Loucy (cell line): ENCODE measurements around the gene LDLRAD4.

Experiments
- H2AFZ ChIP-seq: fragments of 200-600 bp; sonication (generic); 2 replicates; pipeline ENCODE4 v1.6.0; 2016; ENCODE audit warnings: antibody characterized with exemption, mild to moderate bottlenecking, low read length, moderate library complexity
- H3F3A ChIP-seq: fragments of 200-600 bp; 2 replicates; pipeline ENCODE4 v1.6.0; 2016; ENCODE audit warnings: antibody characterized with exemption, low read depth, mild to moderate bottlenecking
- H3K27me3 ChIP-seq: fragments of 200-600 bp; sonication (generic); 2 replicates; pipeline ENCODE4 v1.6.1; 2014; ENCODE audit warnings: low read length, mild to moderate bottlenecking; ENCODE audit not compliant: insufficient read depth, poor library complexity, severe bottlenecking
- H3K36me3 ChIP-seq: fragments of 200-600 bp; sonication (generic); 2 replicates; pipeline ENCODE4 v1.6.1; 2016; ENCODE audit warnings: low read length; ENCODE audit not compliant: insufficient read depth
- H3K4me1 ChIP-seq: fragments of 200-600 bp; sonication (generic); 2 replicates; pipeline ENCODE4 v1.5.1; 2014; ENCODE audit warnings: low read length, mild to moderate bottlenecking; ENCODE audit not compliant: insufficient read depth, poor library complexity, severe bottlenecking
- H3K4me2 ChIP-seq: fragments of 200-600 bp; sonication (generic); 2 replicates; pipeline ENCODE4 v1.6.0; 2014; ENCODE audit warnings: antibody characterized with exemption, low read length, low read depth, mild to moderate bottlenecking; ENCODE audit not compliant: poor library complexity, severe bottlenecking
- H3K4me3 ChIP-seq: fragments of 200-600 bp; sonication (generic); 2 replicates; pipeline ENCODE4 v1.5.1; 2014; ENCODE audit warnings: low read length, mild to moderate bottlenecking, mixed read lengths; ENCODE audit not compliant: poor library complexity, severe bottlenecking
- H3K79me2 ChIP-seq: fragments of 200-600 bp; sonication (generic); 2 replicates; pipeline ENCODE4 v1.6.1; 2014; ENCODE audit warnings: low read length; ENCODE audit not compliant: insufficient read depth
- H3K9ac ChIP-seq: fragments of 200-600 bp; sonication (generic); 2 replicates; pipeline ENCODE4 v1.6.0; 2014; ENCODE audit warnings: mild to moderate bottlenecking, low read depth, low read length, moderate library complexity; ENCODE audit not compliant: poor library complexity, severe bottlenecking
- H3K9me2 ChIP-seq: fragments of 200-600 bp; sonication (generic); replicated peaks from 2 replicates; pipeline ENCODE4 v1.6.1; 2016; ENCODE audit warnings: low read depth, low read length, mixed read lengths
- H3K9me3 ChIP-seq: fragments of 200-600 bp; sonication (generic); 2 replicates; pipeline ENCODE4 v1.6.1; 2014; ENCODE audit warnings: mild to moderate bottlenecking, antibody characterized with exemption, low read length, low read depth; ENCODE audit not compliant: insufficient read depth
- H4K20me1 ChIP-seq: fragments of 200-600 bp; sonication (generic); 2 replicates; pipeline ENCODE4 v1.6.0; 2014; ENCODE audit warnings: antibody characterized with exemption, low read length, mild to moderate bottlenecking; ENCODE audit not compliant: insufficient read depth, poor library complexity, severe bottlenecking
- CTCF ChIP-seq: fragments of 200-600 bp; sonication (generic); conservative IDR thresholded peaks from 2 replicates; pipeline ENCODE4 v1.5.1; 2014; ENCODE audit warnings: mild to moderate bottlenecking, antibody characterized with exemption, low read length
- EZH2phosphoT487 ChIP-seq: fragments of 200-600 bp; IDR thresholded peaks from 2 replicates; pipeline ENCODE4 v1.6.1; 2018; ENCODE audit warnings: antibody characterized with exemption, mild to moderate bottlenecking, moderate library complexity, borderline replicate concordance

LDLRAD4 gene

GRCh38 chr18:13481820-13482617, 263.5 kb downstream of the LDLRAD4 start:
- H3K27me3 ChIP-seq = no peaks in the 10 kb centered on the region
- H3F3A ChIP-seq = no peaks in the 10 kb centered on the region
- no peak for TF ChIP-seq EZH2phosphoT487
- no peak for TF ChIP-seq CTCF
- H2AFZ ChIP-seq = no peak overlapping the region
- H3K79me2 ChIP-seq = peaks cover 27% of the 10 kb centered on the region
- H3K4me3 ChIP-seq = no peak overlapping the region
- no peaks in the 10 kb centered on the region for H4K20me1 ChIP-seq
- H3K9ac ChIP-seq = peak overlapping the region; percentile 69
- peaks cover 51% of the 10 kb centered on the region for H3K4me1 ChIP-seq
- H3K4me2 ChIP-seq = no peak overlapping the region
- peaks cover 10% of the 10 kb centered on the region; the same call in 1 of the 2 replicates for H3K36me3 ChIP-seq
- no peaks in the 10 kb centered on the region for H3K9me2 ChIP-seq
- no peaks in the 10 kb centered on the region for H3K9me3 ChIP-seq

- TF ChIP-seq CTCF (no peak), EZH2phosphoT487 (no peak)
- Histone ChIP-seq H3K79me2 (peaks cover 27% of the 10 kb centered on the region), H3K36me3 (peaks cover 10% of the 10 kb centered on the region; the same call in 1 of the 2 replicates), H2AFZ (no peak overlapping the region), H3K9ac (peak overlapping the region; percentile 69), H3K9me3 (no peaks in the 10 kb centered on the region), H3K4me1 (peaks cover 51% of the 10 kb centered on the region), H3K27me3 (no peaks in the 10 kb centered on the region), H3F3A (no peaks in the 10 kb centered on the region), H3K9me2 (no peaks in the 10 kb centered on the region), H4K20me1 (no peaks in the 10 kb centered on the region), H3K4me2 (no peak overlapping the region), H3K4me3 (no peak overlapping the region)
These were observed 264.0 kb downstream of the LDLRAD4 start for GRCh38 chr18:13482618-13482945.

GRCh38 chr18:13483316-13484270, 265.0 kb downstream of the LDLRAD4 start:
- H3K36me3 ChIP-seq = peaks cover 10% of the 10 kb centered on the region; the same call in 1 of the 2 replicates
- H3K79me2 ChIP-seq = peaks cover 27% of the 10 kb centered on the region
- peak overlapping the region; percentile 59 for H3K4me2 ChIP-seq
- H2AFZ ChIP-seq = no peak overlapping the region
- H3K27me3 ChIP-seq = no peaks in the 10 kb centered on the region
- TF ChIP-seq EZH2phosphoT487 (no peak), CTCF (no peak)
- no peaks in the 10 kb centered on the region for H3K9me2 ChIP-seq
- H3F3A ChIP-seq = no peaks in the 10 kb centered on the region
- H3K9ac ChIP-seq = peak overlapping the region; percentile 69
- H3K4me3 ChIP-seq = peak overlapping the region; percentile 42
- H4K20me1 ChIP-seq = no peaks in the 10 kb centered on the region
- H3K4me1 ChIP-seq = peaks cover 51% of the 10 kb centered on the region
- no peaks in the 10 kb centered on the region for H3K9me3 ChIP-seq
